DOHH2 (cell line): ENCODE data around the gene CNNM4.

Experiments used
- CTCF ChIP-seq: fragments of 200-600 bp; sonication (generic); IDR thresholded peaks from one replicate; pipeline ENCODE4 v1.5.1; 2014; ENCODE audit warnings: antibody characterized with exemption, mild to moderate bottlenecking, low read depth, low read length; ENCODE audit not compliant: poor library complexity, severe bottlenecking
- EZH2phosphoT487 ChIP-seq: fragments of 200-600 bp; sonication (generic); IDR thresholded peaks from 2 replicates; pipeline ENCODE4 v1.6.1; 2017; ENCODE audit warnings: borderline replicate concordance, mild to moderate bottlenecking, antibody characterized with exemption, low read length, moderate library complexity, mixed read lengths

GRCh38 chr2:96795076-96795475, 34.4 kb downstream of the CNNM4 start:
- TF ChIP-seq CTCF = no peak
- no peak for TF ChIP-seq EZH2phosphoT487
